Trophoblast cell (in vitro differentiated cells and primary cell): Measurements from ENCODE around the gene LPP.

Experiments
- DNase-seq, 2 donors: peaks; one replicate each; pipeline ENCODE4 v3.0.0-alpha.2; 2016
- H2AFZ ChIP-seq: 2 replicates; pipeline ENCODE4 v1.6.1; 2013; ENCODE audit warnings: low read length, moderate library complexity, mild to moderate bottlenecking; ENCODE audit not compliant: insufficient read depth, poor library complexity
- H2AK5ac ChIP-seq: 2 replicates; pipeline ENCODE4 v1.6.1; 2013; ENCODE audit warnings: mild to moderate bottlenecking, low read length
- H2BK120ac ChIP-seq: 2 replicates; pipeline ENCODE4 v1.6.1; 2013; ENCODE audit warnings: low read length, mild to moderate bottlenecking, moderate library complexity; ENCODE audit not compliant: insufficient read depth, poor library complexity
- H2BK12ac ChIP-seq: 2 replicates; pipeline ENCODE4 v1.6.1; 2013; ENCODE audit warnings: mild to moderate bottlenecking, low read length, moderate library complexity
- H2BK5ac ChIP-seq: 2 replicates; pipeline ENCODE4 v1.6.1; 2013; ENCODE audit warnings: low read length, low read depth, moderate library complexity, mild to moderate bottlenecking; ENCODE audit not compliant: poor library complexity
- H3K14ac ChIP-seq: 2 replicates; pipeline ENCODE4 v1.6.1; 2013; ENCODE audit warnings: mild to moderate bottlenecking, low read length
- H3K18ac ChIP-seq: 2 replicates; pipeline ENCODE4 v1.6.1; 2013; ENCODE audit warnings: mild to moderate bottlenecking, low read length
- H3K23ac ChIP-seq: 2 replicates; pipeline ENCODE4 v1.6.1; 2013; ENCODE audit warnings: low read length
- H3K27ac ChIP-seq: 2 replicates; pipeline ENCODE4 v1.5.1; 2013; ENCODE audit warnings: low read depth, mild to moderate bottlenecking, inconsistent platforms, low read length, moderate library complexity
- H3K27me3 ChIP-seq: 2 replicates; pipeline ENCODE4 v1.6.1; 2013; ENCODE audit warnings: inconsistent platforms, mild to moderate bottlenecking, low read length, moderate library complexity; ENCODE audit not compliant: insufficient read depth
- H3K36me3 ChIP-seq, 2 experiments: 1 replicate in 1 of 2; 2 replicates in 1 of 2; pipeline ENCODE4 v1.6.1; 2013; ENCODE audit warnings: low read length in 2 of 2, mild to moderate bottlenecking in 2 of 2, moderate library complexity in 1 of 2; ENCODE audit not compliant: insufficient read depth in 2 of 2, control insufficient read depth in 1 of 2
- H3K4ac ChIP-seq: 2 replicates; pipeline ENCODE4 v1.6.1; 2013; ENCODE audit warnings: low read depth, mild to moderate bottlenecking, low read length, moderate library complexity
- H3K4me1 ChIP-seq, 2 experiments: 1 replicate in 1 of 2; 2 replicates in 1 of 2; pipeline ENCODE4 v1.6.1; 2013; ENCODE audit warnings: low read length in 2 of 2, mild to moderate bottlenecking in 2 of 2, moderate library complexity in 1 of 2; ENCODE audit not compliant: insufficient read depth in 2 of 2, control insufficient read depth in 1 of 2
- H3K4me2 ChIP-seq: 2 replicates; pipeline ENCODE4 v1.6.1; 2013; ENCODE audit warnings: inconsistent platforms, mild to moderate bottlenecking, low read length, moderate library complexity
- H3K4me3 ChIP-seq: 2 replicates; pipeline ENCODE4 v1.5.1; 2013; ENCODE audit warnings: mild to moderate bottlenecking, low read depth, low read length, inconsistent platforms
- H3K79me1 ChIP-seq: one replicate; pipeline ENCODE4 v1.6.1; 2013; ENCODE audit warnings: low read length
- H3K79me2 ChIP-seq: 2 replicates; pipeline ENCODE4 v1.6.1; 2013; ENCODE audit warnings: low read length, mild to moderate bottlenecking; ENCODE audit not compliant: control insufficient read depth, insufficient read depth, poor library complexity
- H3K9ac ChIP-seq: 2 replicates; pipeline ENCODE4 v1.6.1; 2013; ENCODE audit warnings: mild to moderate bottlenecking, low read length
- H3K9me3 ChIP-seq: 2 replicates; pipeline ENCODE4 v1.6.1; 2013; ENCODE audit warnings: low read depth, mild to moderate bottlenecking, control low read depth, inconsistent platforms, low read length; ENCODE audit not compliant: insufficient read depth
- H4K12ac ChIP-seq: 2 replicates; pipeline ENCODE4 v1.6.1; 2013; ENCODE audit warnings: low read depth, mild to moderate bottlenecking, low read length, moderate library complexity
- H4K8ac ChIP-seq: 2 replicates; pipeline ENCODE4 v1.6.1; 2013; ENCODE audit warnings: low read depth, mild to moderate bottlenecking, low read length, moderate library complexity
- H4K91ac ChIP-seq: one replicate; pipeline ENCODE4 v1.6.1; 2013; ENCODE audit warnings: low read depth, mild to moderate bottlenecking, low read length, moderate library complexity
- WGBS: extraction: QIAGEN DNeasy Blood & Tissue Kit; methylation state at CpG from one replicate; pipeline ENCODE4 v1.1.7; 2013; ENCODE audit warnings: missing lambda C conversion rate; ENCODE audit not compliant: insufficient read length, insufficient coverage; ENCODE audit errors: extremely low coverage; 5-methylcytosine and 5-hydroxymethylcytosine counted together

LPP gene

GRCh38 chr3:188299708-188300107 is 145.8 kb downstream of the LPP start:
- peaks cover 2% of the 10 kb centered on the region for H3K79me2 ChIP-seq
- H4K12ac ChIP-seq: no peak overlapping the region
- H3K27me3 ChIP-seq: no peaks in the 10 kb centered on the region
- H4K91ac ChIP-seq: no peak overlapping the region
- H2BK120ac ChIP-seq: no peak overlapping the region
- no peak overlapping the region for H2AFZ ChIP-seq
- no peak overlapping the region for H3K14ac ChIP-seq
- H3K23ac ChIP-seq: no peak overlapping the region
- peak overlapping the region; percentile 24 for H3K4me2 ChIP-seq
- no peak for DNase-seq
- no peak overlapping the region for H3K4me3 ChIP-seq
- peaks cover 19% of the 10 kb centered on the region for H3K79me1 ChIP-seq
- no peak overlapping the region for H2BK12ac ChIP-seq
- no peak overlapping the region for H2AK5ac ChIP-seq
- no peak overlapping the region for H3K4ac ChIP-seq
- H3K18ac ChIP-seq: no peak overlapping the region
- no peak overlapping the region for H2BK5ac ChIP-seq
- no peaks in the 10 kb centered on the region for H3K36me3 ChIP-seq
- no peak overlapping the region for H4K8ac ChIP-seq
- H3K27ac ChIP-seq: peak overlapping the region; percentile 76
- no peak overlapping the region for H3K9ac ChIP-seq
- no peaks in the 10 kb centered on the region for H3K9me3 ChIP-seq
- peaks cover 25 to 31% of the 10 kb centered on the region in 2 experiments for H3K4me1 ChIP-seq
- WGBS: no CpG with 5 or more reads among the region's 2 CpGs

- no peak overlapping the region for H3K18ac ChIP-seq
Measured at GRCh38 chr3:188301147-188301546, 147.2 kb downstream of the LPP start.

GRCh38 chr3:188303286-188303799 is 149.4 kb downstream of the LPP start:
- no peak overlapping the region for H3K27ac ChIP-seq
- H3K79me1 ChIP-seq: peaks cover 10% of the 10 kb centered on the region
- no peak overlapping the region for H3K4me3 ChIP-seq
- no peak overlapping the region for H2BK12ac ChIP-seq
- H3K9me3 ChIP-seq: no peaks in the 10 kb centered on the region
- no peak overlapping the region for H4K12ac ChIP-seq
- no peak overlapping the region for H2BK5ac ChIP-seq
- H3K36me3 ChIP-seq: no peaks in the 10 kb centered on the region
- no peak overlapping the region for H2BK120ac ChIP-seq
- H3K9ac ChIP-seq: no peak overlapping the region
- no peak overlapping the region for H3K14ac ChIP-seq
- no peaks in the 10 kb centered on the region for H3K27me3 ChIP-seq
- H3K4me2 ChIP-seq: no peak overlapping the region
- H3K18ac ChIP-seq: no peak overlapping the region
- no peak overlapping the region for H3K4ac ChIP-seq
- peaks cover 10 to 12% of the 10 kb centered on the region in 2 experiments for H3K4me1 ChIP-seq
- no peak overlapping the region for H4K8ac ChIP-seq
- no CpG with 5 or more reads among the region's 2 CpGs for WGBS
- H3K79me2 ChIP-seq: no peaks in the 10 kb centered on the region
- H2AFZ ChIP-seq: no peak overlapping the region
- H3K23ac ChIP-seq: no peak overlapping the region
- no peak overlapping the region for H2AK5ac ChIP-seq
- no peak for DNase-seq
- no peak overlapping the region for H4K91ac ChIP-seq

More at GRCh38 chr3:188301147-188301546, 147.2 kb downstream of the LPP start:
- no peaks in the 10 kb centered on the region for H3K9me3 ChIP-seq
- H3K27ac ChIP-seq: no peak overlapping the region
- no peak overlapping the region for H4K91ac ChIP-seq
- no peak overlapping the region for H4K12ac ChIP-seq
- no peaks in the 10 kb centered on the region for H3K36me3 ChIP-seq
- H3K79me1 ChIP-seq: peaks cover 13% of the 10 kb centered on the region
- H4K8ac ChIP-seq: no peak overlapping the region
- H2BK12ac ChIP-seq: no peak overlapping the region
- no peaks in the 10 kb centered on the region for H3K79me2 ChIP-seq
- WGBS: no CpG with 5 or more reads among the region's 1 CpG
- H3K14ac ChIP-seq: no peak overlapping the region
- no peak overlapping the region for H3K4ac ChIP-seq
- no peak overlapping the region for H3K4me2 ChIP-seq
- no peak overlapping the region for H3K4me3 ChIP-seq
- no peak overlapping the region for H2AFZ ChIP-seq
- H2AK5ac ChIP-seq: no peak overlapping the region
- no peak overlapping the region for H3K23ac ChIP-seq
- H3K4me1 ChIP-seq: peaks cover 19 to 23% of the 10 kb centered on the region in 2 experiments
- no peak overlapping the region for H2BK120ac ChIP-seq
- H3K27me3 ChIP-seq: no peaks in the 10 kb centered on the region
- H2BK5ac ChIP-seq: no peak overlapping the region
- H3K9ac ChIP-seq: no peak overlapping the region
- no peak for DNase-seq

DNA sequence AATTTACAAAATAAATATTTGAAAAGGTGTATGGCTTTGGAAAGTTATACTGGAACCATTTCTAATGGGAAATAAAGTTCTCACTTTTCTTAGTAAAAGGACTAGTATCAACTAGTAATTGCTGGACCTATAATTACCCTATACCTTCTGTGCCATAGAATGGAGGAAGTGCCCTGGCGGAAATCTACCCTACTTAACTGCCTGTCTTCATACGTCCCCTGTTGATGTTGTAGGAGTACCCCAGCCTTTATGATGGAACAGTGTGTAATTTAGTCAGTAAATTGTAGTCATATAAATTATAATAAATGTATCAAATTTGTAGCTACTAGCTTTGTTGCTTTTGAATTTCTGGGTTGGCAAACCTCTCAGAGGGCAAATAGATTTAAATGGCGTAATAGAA is 149.9 kb downstream of the LPP start:
- no peak overlapping the region for H2BK120ac ChIP-seq
- H3K79me2 ChIP-seq: no peaks in the 10 kb centered on the region
- no CpG with 5 or more reads among the region's 3 CpGs for WGBS
- no peak overlapping the region for H3K4me3 ChIP-seq
- H3K36me3 ChIP-seq: no peaks in the 10 kb centered on the region
- peaks cover 6 to 7% of the 10 kb centered on the region in 2 experiments for H3K4me1 ChIP-seq
- H3K9me3 ChIP-seq: no peaks in the 10 kb centered on the region
- no peak overlapping the region for H3K4ac ChIP-seq
- no peak overlapping the region for H3K4me2 ChIP-seq
- no peak overlapping the region for H3K27ac ChIP-seq
- no peak overlapping the region for H3K14ac ChIP-seq
- DNase-seq: no peak
- H3K9ac ChIP-seq: no peak overlapping the region
- no peak overlapping the region for H3K23ac ChIP-seq
- H2BK12ac ChIP-seq: no peak overlapping the region
- no peak overlapping the region for H2BK5ac ChIP-seq
- H4K8ac ChIP-seq: no peak overlapping the region
- H3K27me3 ChIP-seq: no peaks in the 10 kb centered on the region
- H2AFZ ChIP-seq: no peak overlapping the region
- peaks cover 6% of the 10 kb centered on the region for H3K79me1 ChIP-seq
- no peak overlapping the region for H3K18ac ChIP-seq
- no peak overlapping the region for H4K91ac ChIP-seq
- no peak overlapping the region for H4K12ac ChIP-seq
- H2AK5ac ChIP-seq: no peak overlapping the region
